ENCODE measurements around the gene DNASE1L1.

The DNASE1L1 gene

DNA sequence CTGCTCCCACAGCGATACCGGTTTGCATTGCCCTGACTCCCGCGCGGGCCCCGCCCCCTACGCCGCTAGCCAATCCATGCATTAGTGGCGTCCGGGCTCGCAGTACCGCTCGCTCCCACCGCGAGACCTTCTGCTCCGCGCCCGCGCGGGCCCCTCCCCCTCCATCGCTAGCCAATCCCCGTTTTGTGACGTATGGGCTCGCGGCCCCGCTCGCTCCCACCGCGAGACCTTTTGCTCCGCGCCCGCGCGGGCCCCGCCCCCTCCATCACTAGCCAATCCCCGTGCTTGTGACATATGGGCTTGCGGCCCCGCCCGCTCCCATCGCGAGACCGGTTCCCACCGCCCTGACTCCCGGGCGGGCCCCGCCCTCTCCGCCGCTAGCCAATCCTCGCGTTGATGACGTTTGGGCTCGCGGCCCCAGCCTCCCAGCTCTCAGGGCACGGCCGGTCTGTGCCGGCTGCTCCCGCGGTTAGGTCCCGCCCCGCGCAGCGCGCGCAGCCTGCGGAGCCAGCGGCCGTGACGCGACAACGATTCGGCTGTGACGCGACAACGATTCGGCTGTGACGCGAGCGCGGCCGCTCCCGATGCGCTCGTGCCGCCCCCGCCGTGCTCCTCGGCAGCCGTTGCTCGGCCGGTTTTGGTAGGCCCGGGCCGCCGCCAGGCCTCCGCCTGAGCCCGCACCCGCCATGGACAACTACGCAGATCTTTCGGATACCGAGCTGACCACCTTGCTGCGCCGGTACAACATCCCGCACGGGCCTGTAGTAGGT is 30.1 kb downstream of the DNASE1L1 start, which contains the start of gene EMD:
Gene EMD (plus strand): TSS at position 497 of the 770 bp plus-strand sequence. CDS start 190 bp downstream, at position 687.
- no peaks in the 10 kb centered on the region for H4K20me1 ChIP-seq (ENCODE audit: insufficient read depth, low read length)
- H3K27ac ChIP-seq (ENCODE audit: low read depth, low read length, poor library complexity, severe bottlenecking): peak within 1 kb of the TSS; percentile 61
- no peak within 1 kb of the TSS for H2AFZ ChIP-seq (ENCODE audit: low read length)
- no peaks in the 10 kb centered on the region; the same call in 1 of the 2 replicates for H3K79me2 ChIP-seq (ENCODE audit: insufficient read depth, low read length)
- no peaks in the 10 kb centered on the region for H3K9me3 ChIP-seq (ENCODE audit: low read length)
- no peaks in the 10 kb centered on the region for H3F3A ChIP-seq (ENCODE audit: insufficient read depth, low read length)
- H3K4me3 ChIP-seq (ENCODE audit: low read depth, low read length, poor library complexity, severe bottlenecking): peak within 1 kb of the TSS; percentile 90
- H3K4me2 ChIP-seq (ENCODE audit: low read length): peak within 1 kb of the TSS; percentile 84
- H3K9ac ChIP-seq (ENCODE audit: low read length): peak within 1 kb of the TSS; percentile 96
- no peaks in the 10 kb centered on the region for H3K27me3 ChIP-seq (ENCODE audit: insufficient read depth, low read length)
- no peaks in the 10 kb centered on the region for H3K9me2 ChIP-seq (ENCODE audit: low read depth, low read length)
- TF ChIP-seq CTCF (IDR thresholded peaks at IDR 0.05; ENCODE audit: low read length): no peak
- no peak for TF ChIP-seq EZH2 (IDR thresholded peaks at IDR 0.05; ENCODE audit: borderline replicate concordance, low read length)
- H3K4me1 ChIP-seq (ENCODE audit: insufficient read depth, low read length, severe bottlenecking): peaks cover 29% of the 10 kb centered on the region
- peaks cover 8% of the 10 kb centered on the region for H3K36me3 ChIP-seq (ENCODE audit: insufficient read depth, low read length)

GRCh38 chrX:154378059-154378798 is 30.8 kb downstream of the DNASE1L1 start:
- no peaks in the 10 kb centered on the region; the same call in 1 of the 2 replicates for H3K79me2 ChIP-seq (ENCODE audit: insufficient read depth, low read length)
- H3K9me2 ChIP-seq (ENCODE audit: low read depth, low read length): no peaks in the 10 kb centered on the region
- peak overlapping the region; percentile 61 for H3K27ac ChIP-seq (ENCODE audit: low read depth, low read length, poor library complexity, severe bottlenecking)
- no peak for TF ChIP-seq EZH2 (IDR thresholded peaks at IDR 0.05; ENCODE audit: borderline replicate concordance, low read length)
- peak; percentile 6; the same call in 1 of the 2 replicates for TF ChIP-seq CTCF (IDR thresholded peaks at IDR 0.05; ENCODE audit: low read length)
- H3K9ac ChIP-seq (ENCODE audit: low read length): peak overlapping the region; percentile 84
- no peaks in the 10 kb centered on the region for H3K27me3 ChIP-seq (ENCODE audit: insufficient read depth, low read length)
- H3K4me1 ChIP-seq (ENCODE audit: insufficient read depth, low read length, severe bottlenecking): peaks cover 36% of the 10 kb centered on the region
- no peaks in the 10 kb centered on the region for H3F3A ChIP-seq (ENCODE audit: insufficient read depth, low read length)
- no peaks in the 10 kb centered on the region for H4K20me1 ChIP-seq (ENCODE audit: insufficient read depth, low read length)
- H3K4me2 ChIP-seq (ENCODE audit: low read length): peak overlapping the region; percentile 84
- no peak overlapping the region for H2AFZ ChIP-seq (ENCODE audit: low read length)
- H3K36me3 ChIP-seq (ENCODE audit: insufficient read depth, low read length): peaks cover 8% of the 10 kb centered on the region
- peak overlapping the region; percentile 60 for H3K4me3 ChIP-seq (ENCODE audit: low read depth, low read length, poor library complexity, severe bottlenecking)
- H3K9me3 ChIP-seq (ENCODE audit: low read length): no peaks in the 10 kb centered on the region

DNA sequence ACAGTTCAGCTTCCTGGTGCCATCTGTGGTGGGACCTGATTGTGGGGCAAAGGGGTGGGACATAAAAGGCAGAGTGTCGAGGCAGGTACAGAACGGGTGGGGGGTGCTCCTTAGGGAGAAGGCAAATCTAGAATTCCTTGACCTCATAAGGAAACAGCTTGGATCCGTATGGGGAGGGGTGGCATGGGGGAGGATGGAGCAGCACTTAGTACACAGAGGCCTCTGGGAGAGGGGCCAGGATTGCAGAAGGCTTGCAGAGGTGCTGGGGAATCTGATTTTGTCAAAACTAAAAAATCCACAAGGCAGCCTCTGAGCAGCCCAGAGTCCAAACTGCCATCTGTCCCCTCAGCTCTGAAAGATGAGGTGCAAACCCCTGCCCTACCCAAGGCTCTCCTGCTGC is 32.3 kb downstream of the DNASE1L1 start:
- no peak overlapping the region for H3K9ac ChIP-seq (ENCODE audit: low read length)
- no peaks in the 10 kb centered on the region for H4K20me1 ChIP-seq (ENCODE audit: insufficient read depth, low read length)
- no peaks in the 10 kb centered on the region for H3K27me3 ChIP-seq (ENCODE audit: insufficient read depth, low read length)
- H3K4me2 ChIP-seq (ENCODE audit: low read length): no peak overlapping the region
- peaks cover 51% of the 10 kb centered on the region for H3K4me1 ChIP-seq (ENCODE audit: insufficient read depth, low read length, severe bottlenecking)
- no peaks in the 10 kb centered on the region for H3K9me2 ChIP-seq (ENCODE audit: low read depth, low read length)
- no peak overlapping the region for H3K27ac ChIP-seq (ENCODE audit: low read depth, low read length, poor library complexity, severe bottlenecking)
- peaks cover 8% of the 10 kb centered on the region for H3K36me3 ChIP-seq (ENCODE audit: insufficient read depth, low read length)
- no peaks in the 10 kb centered on the region for H3F3A ChIP-seq (ENCODE audit: insufficient read depth, low read length)
- no peaks in the 10 kb centered on the region; the same call in 1 of the 2 replicates for H3K79me2 ChIP-seq (ENCODE audit: insufficient read depth, low read length)
- H2AFZ ChIP-seq (ENCODE audit: low read length): no peak overlapping the region
- H3K4me3 ChIP-seq (ENCODE audit: low read depth, low read length, poor library complexity, severe bottlenecking): no peak overlapping the region
- H3K9me3 ChIP-seq (ENCODE audit: low read length): no peaks in the 10 kb centered on the region
- TF ChIP-seq EZH2 (IDR thresholded peaks at IDR 0.05; ENCODE audit: borderline replicate concordance, low read length): no peak
- TF ChIP-seq CTCF (IDR thresholded peaks at IDR 0.05; ENCODE audit: low read length): no peak

All from OCI-LY1 (cell line).